Suprapubic skin (tissue), 3 donors: Measurements from ENCODE around the gene C1QTNF2.

Experiments used
- CTCF ChIP-seq, 2 donors: fragments of 200-600 bp in 1 of 2; fragments of 450-650 bp in 1 of 2; sonication (generic) in 1 of 2; IDR thresholded peaks; one replicate each; pipeline ENCODE4 v1.5.1; 2016 to 2019; ENCODE audit warnings: antibody characterized with exemption in 2 of 2, mild to moderate bottlenecking in 1 of 2, moderate library complexity in 1 of 2
- POLR2AphosphoS5 ChIP-seq, 3 donors: sonication (generic); formaldehyde crosslinking; IDR thresholded peaks; one replicate each; pipeline ENCODE4 v1.6.1; 2017; ENCODE audit warnings: antibody characterized with exemption in 3 of 3

DNA sequence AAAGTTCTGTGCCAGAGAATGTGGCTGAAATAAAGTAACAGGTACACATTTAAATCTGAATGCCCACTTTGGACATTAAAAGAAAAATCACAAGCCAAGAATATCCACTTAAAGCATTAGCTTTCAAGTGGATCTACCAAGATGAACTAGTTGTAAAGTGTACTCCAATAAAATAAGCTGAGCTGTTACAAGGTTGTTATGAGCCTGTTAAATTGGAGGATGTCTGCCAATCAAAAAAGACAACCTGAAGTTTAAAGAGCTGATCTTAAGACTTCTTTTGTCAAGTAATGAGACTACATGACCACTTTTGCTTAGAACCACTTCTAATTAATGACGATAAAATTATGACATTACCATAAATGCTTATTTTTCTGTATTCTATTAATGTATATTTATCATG is 27.1 kb upstream of the C1QTNF2 start:
- no peak for TF ChIP-seq CTCF (IDR thresholded peaks at IDR 0.05)
- TF ChIP-seq POLR2AphosphoS5 (IDR thresholded peaks at IDR 0.05) = no peak
